Measurements from ENCODE around the gene MAGEB1.

GRCh38 chrX:30241724-30242415 lies 5.1 kb upstream of the MAGEB1 start, which contains the start of gene MAGEB4:
- TF ChIP-seq EZH2 (IDR thresholded peaks at IDR 0.05) (no peak), POLR2AphosphoS5 (IDR thresholded peaks at IDR 0.05; ENCODE audit: borderline replicate concordance, low read depth, low read length) (no peak), FOXP2 (optimal IDR thresholded peaks at IDR 0.05; ENCODE audit: control extremely low read depth, extremely low read length, insufficient read depth) (no peak)

Measured in SK-N-MC (cell line).